Activated CD8-positive, alpha-beta memory T cell treated with anti-CD3 and anti-CD28 coated beads for 1 hour (primary cell): ENCODE results near the gene FAM114A1.
"Not testable (repeated sequence)": the region's sequence is repeated elsewhere in the genome, so short reads cannot be mapped to it uniquely, and the experiment has no call there.

Source experiments
- DNase-seq, 2 donors: peaks; one replicate each; pipeline ENCODE4 v3.0.0-alpha.2; 2020; ENCODE audit warnings: low read depth in 1 of 2; ENCODE audit errors: extremely low read depth in 1 of 2

Gene FAM114A1

DNA sequence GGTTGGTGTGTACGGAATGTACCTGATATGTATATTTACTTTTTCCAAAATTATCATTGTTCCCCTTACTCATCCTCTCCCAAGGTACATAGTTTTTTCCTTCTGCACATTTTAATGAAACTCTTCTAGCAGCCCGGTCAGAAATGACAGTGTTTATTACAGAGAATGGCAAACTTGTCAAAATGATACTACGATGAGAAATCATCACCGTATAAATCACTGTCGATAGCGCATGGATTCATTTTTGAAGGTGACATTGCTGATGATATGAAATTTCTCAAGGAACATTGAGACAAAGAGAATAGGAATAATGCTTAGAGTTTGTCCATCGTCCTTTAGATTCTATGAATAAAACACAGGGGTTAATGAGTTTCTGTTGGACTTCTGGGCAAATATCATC lies 30.6 kb downstream of the FAM114A1 start:
- no peak for DNase-seq

DNA sequence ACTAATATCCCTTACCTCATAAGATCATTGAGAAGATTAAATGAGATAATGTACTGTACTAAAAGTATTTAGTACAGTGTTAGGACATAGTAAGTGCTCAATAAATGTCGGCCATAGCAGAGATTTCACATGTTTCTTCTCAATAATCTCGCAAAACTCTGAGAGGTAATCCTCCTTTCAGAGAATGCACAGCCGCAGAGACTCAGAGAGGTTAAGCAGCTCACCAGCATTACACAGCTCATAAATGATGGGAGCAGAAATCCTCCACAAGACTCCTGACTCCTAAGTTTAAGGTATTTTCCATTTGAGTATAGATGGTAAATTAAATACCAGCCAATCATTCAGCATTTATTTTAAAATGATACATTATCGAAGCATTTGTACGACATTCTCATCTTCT lies 34.6 kb downstream of the FAM114A1 start:
- no peak for DNase-seq

DNA sequence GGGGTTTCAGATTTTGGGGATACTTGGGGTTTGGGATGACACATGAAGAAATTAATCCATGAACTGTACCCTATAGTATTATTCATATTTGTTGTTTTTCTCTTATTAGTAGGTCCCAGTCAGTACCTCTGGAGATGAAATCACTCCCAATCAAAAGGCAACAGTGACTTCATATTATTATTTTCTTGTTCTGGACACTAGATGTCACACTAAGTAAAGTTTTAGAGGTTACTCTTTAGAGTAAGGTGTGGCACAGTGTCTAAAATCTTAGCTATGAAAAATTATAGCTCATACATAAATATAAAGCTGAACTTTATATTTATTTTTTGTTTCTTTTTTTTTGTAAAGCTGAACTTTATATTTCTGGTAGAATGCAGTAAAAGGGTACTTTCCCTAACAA lies 35.1 kb downstream of the FAM114A1 start:
- no peak for DNase-seq

DNA sequence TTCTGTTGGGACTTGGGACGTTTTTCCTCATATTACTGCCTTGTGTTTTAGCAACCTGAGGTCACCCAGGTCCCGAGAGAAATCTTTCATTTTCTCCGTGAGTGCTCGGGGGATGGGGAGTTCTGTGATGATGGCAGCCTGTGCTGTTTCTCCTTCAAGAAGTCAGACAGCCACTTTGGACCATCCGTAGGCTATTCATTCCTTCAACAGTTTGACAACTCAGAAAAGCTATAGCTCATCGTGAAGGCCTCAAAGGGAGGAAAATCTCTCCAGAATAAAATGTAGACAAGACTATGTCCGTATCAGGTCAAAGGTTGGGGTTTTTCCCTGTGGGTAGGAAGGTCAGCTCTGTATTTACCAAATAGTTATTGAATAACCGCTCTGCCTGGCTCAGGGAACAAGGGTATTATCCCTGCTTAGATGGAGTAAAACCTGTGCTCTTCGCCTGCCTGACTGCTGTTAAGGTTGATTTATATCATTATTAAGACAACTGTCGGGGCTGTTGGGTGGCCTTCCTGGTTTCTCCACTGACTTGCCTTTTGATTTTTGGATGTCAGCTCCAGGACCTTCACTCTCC lies 36.6 kb downstream of the FAM114A1 start:
- no peak for DNase-seq

DNA sequence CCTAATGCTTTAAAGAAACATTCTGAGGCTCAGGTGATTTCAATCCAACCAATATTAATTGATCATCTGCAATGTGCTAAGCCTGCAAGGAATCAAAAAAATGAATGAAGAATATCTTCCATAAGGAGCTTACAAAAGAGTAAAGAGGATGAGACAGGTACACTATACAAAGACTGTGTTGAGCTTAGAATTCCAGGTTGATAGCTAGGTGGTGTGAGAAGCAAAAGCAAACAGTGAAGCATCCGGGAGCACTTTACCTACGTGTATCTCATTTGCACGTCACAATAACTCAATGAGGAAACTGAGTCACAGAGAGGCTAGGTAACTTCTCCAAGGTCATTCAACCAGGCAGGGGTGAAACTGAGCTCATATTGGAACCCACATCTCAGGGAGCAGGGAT lies 37.1 kb downstream of the FAM114A1 start:
- no peak for DNase-seq

DNA sequence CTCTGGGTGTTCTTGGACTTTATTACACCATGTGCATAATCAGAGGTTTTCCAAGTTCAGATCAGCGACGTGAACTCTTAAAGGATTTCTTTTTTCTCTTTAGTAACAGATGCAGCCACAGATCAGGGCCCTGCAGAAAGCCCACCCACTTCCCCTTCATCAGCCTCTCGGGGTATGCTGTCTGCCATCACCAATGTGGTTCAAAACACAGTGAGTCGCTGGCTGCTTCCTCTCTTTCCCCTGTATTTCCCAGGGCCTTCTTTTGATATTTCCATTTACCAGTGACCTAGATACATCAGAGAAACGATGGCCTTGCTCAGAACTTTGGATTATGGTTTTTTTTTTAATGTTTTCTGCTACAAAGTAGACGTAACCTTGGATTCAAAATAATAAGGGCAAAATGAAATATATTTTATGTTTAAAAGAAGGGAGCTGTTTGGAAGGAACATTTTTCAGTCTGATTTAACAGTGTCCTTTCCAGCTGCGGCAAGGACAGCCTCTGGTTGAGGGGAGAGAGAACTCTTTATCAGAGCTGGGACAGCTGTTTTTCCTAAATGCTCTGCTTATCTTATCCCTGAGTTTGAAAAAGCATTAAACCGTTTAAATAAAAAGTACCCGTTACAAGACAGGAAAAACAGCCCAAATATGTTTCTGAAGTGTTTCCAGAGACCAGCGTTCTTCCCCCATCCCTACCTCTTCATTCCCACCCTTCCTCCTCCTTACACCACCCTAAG lies 38.2 kb downstream of the FAM114A1 start:
- DNase-seq, result no peak

DNA sequence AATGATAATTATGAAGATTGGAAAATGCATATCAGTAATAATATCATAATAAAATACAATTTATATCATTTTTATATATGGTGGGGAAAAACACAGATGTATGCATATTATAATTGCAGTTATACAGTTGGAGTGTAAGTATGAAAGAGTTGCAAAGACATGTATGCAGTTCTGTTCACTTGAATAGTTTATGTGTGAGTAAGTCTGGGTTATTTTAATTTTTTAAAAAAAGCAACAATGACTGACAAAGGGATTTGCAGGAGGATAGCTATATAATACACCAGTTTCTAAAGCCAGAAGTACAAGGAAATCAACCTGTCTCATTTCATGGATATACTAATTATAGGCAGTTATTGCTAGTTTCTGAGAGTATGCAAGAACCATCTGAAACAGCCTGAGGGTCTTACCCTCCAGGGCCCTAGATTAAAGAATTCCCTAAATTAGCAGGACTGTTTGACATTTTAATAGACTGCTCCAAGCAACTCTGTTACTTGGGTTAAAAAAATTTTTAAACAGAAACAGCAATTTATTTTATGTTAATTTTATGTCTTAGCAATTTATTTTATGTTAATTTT lies 40.2 kb downstream of the FAM114A1 start:
- DNase-seq, result no peak

DNA sequence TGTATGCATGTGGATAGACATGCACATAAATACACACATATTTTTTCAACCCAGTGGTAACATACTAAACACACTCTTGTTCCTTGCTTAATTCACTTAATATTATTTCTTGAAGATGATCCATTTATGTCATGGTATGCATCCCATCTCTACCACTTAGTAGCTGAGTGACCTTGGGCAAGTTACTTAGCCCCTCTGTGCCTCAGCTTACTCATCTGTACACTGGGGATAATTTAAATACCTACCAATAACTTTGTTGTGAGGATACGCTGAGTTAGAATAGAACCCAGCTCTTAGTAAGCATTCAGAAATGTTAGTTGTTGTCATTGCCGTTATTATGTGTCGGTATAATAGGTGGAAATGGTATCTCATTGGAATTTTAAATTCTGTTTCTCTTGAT lies 41.4 kb downstream of the FAM114A1 start:
- DNase-seq, result no peak

DNA sequence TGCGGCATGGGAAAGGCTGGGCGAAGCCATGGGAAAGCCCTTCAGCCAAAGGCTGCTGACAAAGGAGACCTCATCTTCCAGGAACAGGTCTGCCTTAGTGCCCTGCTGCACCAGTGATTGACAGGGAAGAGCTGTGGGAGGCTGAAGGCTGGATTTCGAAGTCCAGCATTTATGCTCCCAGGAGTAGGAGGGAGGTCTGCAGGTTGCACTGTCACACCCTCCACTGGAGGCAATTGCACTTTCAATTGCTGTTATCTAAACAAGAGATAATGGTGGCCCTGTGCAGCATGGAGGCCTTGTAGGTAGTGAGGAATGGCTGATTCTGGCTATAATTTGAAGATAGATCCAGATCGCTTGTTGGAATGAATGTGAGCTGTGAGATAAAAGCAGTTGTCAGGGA lies 43.7 kb downstream of the FAM114A1 start:
- no peak for DNase-seq

DNA sequence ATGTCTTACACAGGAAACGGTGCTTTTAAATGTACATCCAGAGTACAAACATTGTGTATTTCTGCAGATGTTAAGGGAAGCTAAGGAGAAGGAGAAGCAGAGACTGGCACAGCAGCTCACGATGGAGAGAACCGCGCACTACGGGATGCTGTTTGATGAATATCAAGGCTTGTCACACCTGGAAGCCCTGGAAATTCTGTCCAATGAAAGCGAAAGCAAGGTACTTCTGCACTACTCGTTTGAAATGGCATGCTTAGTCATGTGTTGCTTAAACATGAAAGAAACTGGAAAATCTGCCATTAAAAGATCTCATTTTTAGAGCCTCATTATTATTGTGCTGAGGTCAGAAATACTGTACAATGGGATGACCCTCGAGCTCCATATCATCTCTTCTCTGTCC lies 47.2 kb downstream of the FAM114A1 start:
- DNase-seq, result no peak

DNA sequence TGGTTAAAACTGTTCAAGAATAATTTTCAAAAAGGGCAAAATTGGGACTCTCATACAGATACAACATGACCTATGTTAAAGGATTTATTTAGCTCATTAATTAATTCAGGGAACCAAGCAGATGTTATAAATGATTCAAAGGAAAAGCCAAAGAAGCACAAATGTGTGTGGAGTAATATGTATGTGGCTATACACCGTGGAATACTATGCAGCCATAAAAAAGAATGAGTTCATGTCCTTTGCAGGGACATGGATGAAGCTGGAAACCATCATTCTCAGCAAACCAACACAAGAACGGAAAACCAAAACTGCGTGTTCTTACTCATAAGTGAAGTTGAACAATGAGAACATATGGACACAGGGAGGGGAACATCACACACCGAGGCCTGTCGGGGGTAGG lies 48.7 kb downstream of the FAM114A1 start:
- not testable (repeated sequence) for DNase-seq

DNA sequence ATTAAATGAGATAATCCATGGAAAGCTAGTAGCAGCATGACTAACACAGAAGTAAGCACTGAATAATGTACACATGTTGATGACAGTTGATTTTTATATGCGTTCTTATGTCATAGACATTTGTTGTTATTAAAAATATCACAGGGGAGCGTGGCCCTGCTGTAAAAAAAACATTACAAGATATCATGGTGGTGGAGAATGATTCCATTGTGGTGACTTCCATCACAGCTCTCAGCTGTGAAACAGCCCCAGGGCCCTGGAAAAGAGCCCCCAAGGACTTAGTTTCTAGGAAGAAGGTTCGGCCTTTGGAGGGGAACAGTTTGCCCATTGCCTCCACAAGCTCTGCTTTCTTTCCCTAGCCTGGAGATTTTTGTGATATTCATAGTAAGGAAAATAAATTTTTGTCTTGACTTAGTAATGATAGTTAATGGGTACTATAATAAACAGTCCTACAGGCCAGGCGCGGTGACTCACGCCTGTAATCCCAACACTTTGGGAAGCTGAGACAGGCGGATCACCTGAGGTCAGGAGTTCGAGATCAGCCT lies 49.9 kb downstream of the FAM114A1 start:
- no peak for DNase-seq

DNA sequence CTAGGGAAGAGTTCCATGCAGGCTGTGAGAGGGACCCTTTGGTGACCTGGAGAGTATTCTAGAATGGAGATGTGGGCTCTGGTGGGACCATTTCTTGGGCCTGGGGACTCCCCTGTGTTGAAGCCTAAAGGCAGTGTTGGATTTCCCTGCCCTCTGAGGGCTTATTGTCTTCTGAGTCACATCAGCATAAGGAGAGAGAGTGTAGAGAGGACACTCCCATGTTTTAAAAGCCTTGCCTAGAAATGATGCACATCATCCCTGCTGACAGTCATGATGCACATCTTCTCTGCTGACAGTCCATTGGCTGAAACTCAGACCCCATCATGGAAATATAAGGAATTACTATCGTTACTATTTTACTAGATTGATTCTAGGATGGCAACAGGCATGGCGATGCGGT lies 51.9 kb downstream of the FAM114A1 start:
- no peak for DNase-seq

DNA sequence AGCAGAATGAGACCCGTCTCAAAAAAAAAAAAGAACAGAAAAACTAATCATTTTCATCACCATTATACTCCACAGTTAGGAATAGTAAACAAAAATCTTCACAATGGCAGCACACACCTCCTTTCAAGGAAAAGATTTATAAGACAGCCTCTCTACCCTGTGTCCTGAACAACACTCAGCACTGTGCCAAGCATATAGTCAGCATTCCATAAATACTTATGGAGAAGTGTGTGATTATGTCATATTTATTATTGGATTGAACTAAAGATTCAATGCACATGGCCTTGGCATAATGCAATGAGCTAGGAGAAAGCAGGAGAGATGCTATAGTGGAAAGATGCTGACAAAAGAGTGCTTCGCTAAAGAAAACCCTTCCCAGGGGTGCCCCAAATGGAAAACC lies 52.6 kb downstream of the FAM114A1 start:
- no peak for DNase-seq

DNA sequence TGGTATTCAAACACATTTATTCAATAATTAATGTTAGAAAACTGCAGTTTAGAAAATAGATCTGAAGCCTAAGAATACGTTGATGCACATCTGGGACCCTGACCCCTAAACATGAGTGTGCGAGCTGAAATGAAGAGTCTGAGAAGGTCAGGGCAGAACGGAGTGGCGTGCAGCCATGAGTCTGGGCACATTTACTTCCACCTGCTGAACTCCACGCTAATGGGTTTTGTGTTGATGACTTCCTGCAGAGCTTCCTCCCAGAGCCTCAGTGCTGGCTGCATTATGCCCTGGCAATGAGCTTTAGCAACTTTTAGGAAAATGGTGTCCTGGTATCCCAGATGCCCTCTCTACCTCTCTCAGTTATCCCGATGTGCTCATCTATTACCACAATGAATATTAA lies 53.1 kb downstream of the FAM114A1 start:
- no peak for DNase-seq

DNA sequence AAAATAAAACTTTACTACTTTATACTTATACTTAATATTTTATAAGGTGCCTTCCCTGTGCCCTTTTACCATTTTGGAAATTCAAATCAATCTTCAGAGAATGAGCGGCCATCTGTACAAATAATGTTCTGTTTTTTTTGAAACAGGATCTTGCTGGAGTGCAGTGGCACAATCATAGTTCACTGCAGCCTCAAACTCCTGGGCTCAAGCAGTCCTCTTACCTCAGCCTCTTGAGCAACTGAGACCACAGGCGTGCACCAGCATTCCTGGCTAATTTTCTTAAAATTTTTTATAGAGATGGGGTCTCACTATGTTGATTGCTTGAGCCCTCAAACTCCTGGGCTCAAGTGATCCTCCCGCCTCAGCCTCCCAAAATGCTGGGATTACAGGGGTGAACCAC lies 53.5 kb downstream of the FAM114A1 start:
- DNase-seq, result no peak

DNA sequence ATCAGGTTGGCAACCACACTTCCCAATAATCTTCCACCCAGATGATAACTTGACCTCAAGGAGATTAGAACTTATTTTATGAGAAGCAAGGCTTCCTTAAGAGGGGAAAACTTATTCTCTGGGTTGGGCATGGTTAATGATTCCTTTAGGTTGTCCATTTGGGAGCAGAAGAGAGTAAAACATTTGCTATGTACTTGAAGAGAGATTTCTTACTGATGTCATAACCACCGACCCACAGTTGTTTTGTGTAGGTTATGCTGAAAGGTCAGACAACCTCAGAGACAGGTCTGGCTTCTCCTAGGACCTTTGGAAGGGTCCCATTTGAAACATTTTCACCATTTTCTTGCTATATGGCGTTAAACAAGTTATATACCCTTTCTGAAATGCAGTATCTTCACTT lies 56.1 kb downstream of the FAM114A1 start:
- no peak for DNase-seq

DNA sequence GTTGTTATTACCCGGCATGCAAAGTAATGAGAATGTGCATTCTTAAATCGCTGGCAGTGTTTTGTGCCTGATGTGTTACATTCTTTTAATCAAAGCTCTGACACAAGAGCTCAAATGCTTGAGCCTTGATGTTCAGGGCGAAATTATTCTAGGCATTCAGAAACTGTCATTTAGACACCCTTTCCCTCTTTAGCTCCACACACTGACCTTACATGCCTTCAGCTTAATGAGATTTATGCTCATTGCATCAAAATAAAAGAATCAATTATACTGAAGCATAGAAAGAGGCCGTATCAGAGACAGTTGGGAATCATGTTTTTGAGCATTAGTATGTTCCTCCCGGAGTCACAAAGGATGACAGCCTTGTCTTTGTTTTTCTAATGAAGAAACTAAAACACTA lies 56.7 kb downstream of the FAM114A1 start:
- DNase-seq, result no peak

DNA sequence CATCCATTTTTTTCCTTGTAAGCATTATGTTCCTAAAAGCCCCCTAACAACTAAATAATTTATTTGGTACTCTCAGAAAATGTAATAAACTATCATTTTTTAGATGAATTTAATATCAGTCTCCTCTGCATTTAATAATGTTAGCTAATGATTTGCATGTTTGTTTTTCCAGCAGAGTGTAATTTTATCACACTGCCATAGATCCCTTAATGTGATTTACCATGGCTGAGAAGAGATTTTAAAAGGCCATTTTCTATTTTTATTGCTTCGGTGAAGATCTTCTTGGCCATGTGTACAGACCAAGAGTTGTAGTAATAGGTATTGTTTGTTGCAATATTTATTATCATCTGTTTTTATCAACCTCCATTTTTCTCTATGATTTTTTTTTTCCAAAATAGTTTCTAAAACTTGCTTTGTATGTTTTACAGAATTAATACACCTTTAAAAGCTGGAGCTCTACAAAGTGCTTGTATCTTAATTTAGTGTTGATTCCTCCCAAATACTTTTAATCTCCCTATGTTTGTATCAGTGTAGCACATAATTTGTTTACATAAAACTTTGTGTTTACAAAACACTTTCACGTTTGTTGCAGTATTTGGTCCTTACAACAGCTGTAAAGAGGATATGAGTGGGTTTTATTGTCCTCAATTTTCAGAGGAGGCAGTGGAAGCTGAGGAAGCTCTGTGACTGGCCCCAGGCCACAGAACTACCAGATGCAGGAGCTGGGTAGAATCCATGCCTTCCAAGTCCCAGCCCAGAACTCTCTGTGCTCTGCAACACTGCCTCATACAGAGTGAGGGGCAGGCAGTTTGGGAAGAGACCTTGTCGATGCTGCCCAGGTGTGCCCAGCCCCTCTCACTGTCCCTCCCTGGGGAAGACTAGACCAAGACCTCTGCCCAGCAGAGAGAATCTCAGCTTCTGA lies 58.1 kb downstream of the FAM114A1 start:
- no peak for DNase-seq

DNA sequence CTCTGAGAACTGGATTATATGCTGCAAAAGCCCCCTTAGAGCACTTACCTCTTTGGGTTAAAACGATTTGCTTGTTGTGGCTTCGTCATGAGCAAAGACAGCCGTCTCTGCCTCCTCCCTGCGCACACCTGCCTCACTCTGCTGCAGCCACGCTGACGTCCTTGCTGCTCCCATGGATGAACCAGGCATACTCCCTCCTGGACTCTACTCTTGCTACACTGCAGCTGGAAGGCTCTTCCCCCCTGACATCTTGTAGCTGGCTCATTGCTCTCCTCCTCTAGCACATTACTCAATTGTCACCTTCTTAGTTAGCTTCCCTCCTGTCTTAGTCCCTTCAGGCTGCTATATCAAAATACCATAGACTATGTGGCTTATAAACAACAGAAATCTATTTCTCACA lies 59.3 kb downstream of the FAM114A1 start:
- DNase-seq, result no peak

DNA sequence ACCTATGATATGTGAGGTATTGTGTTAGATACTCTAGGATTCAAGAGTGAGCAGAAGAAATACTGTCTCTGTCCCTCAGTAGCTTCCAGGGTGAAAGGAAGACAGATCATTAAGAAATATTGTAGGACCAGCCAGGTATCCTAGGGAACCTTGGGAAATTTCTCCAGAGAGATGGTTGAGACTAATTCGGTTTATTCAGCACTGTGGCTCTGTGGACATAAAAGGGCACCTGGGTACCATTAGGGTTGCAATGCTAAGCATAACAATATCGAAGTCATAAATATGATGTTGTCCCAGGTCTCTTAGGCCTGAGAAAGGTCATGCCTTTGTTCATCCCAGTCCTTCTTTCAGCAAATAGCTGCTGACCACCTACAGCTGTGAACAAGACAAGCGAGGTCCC lies 61.0 kb downstream of the FAM114A1 start:
- no peak for DNase-seq
